Neural cell (in vitro differentiated cells): ENCODE measurements around the gene SLC26A9. TPM values are rescaled to one million over a fixed set of nuclear protein-coding genes. Genes with fewer than 3 reads are reported as not detected.

Source experiments
- H2AFZ ChIP-seq: fragments of 200-600, 300-800 bp; sonication (generic), shearing (Covaris generic); 2 replicates; pipeline ENCODE4 v1.6.0; 2014; ENCODE audit warnings: low read depth, mild to moderate bottlenecking, antibody characterized with exemption, low read length, moderate library complexity
- H3F3A ChIP-seq: fragments of 200-600 bp; shearing (Covaris generic); 2 replicates; pipeline ENCODE4 v1.6.1; 2016; ENCODE audit warnings: mild to moderate bottlenecking, moderate library complexity, mixed read lengths, antibody characterized with exemption, low read length; ENCODE audit not compliant: insufficient read depth, poor library complexity, severe bottlenecking
- H3K27ac ChIP-seq: fragments of 200-600, 300-800 bp; sonication (generic), shearing (Covaris generic); 2 replicates; pipeline ENCODE4 v1.5.1; 2014; ENCODE audit warnings: mild to moderate bottlenecking, low read length, moderate library complexity
- H3K27me3 ChIP-seq: fragments of 300-800, 200-600 bp; sonication (generic), shearing (Covaris generic); 2 replicates; pipeline ENCODE4 v1.6.0; 2014; ENCODE audit warnings: mild to moderate bottlenecking, low read depth, low read length, moderate library complexity; ENCODE audit not compliant: insufficient read depth
- H3K36me3 ChIP-seq: fragments of 300-800, 200-600 bp; sonication (generic), shearing (Covaris generic); 2 replicates; pipeline ENCODE4 v1.5.1; 2014; ENCODE audit warnings: mild to moderate bottlenecking, antibody characterized with exemption, low read length, moderate library complexity; ENCODE audit not compliant: insufficient read depth
- H3K4me2 ChIP-seq: fragments of 300-800, 200-600 bp; sonication (generic), shearing (Covaris generic); 2 replicates; pipeline ENCODE4 v1.6.0; 2014; ENCODE audit warnings: mild to moderate bottlenecking, low read length
- H3K4me3 ChIP-seq: fragments of 300-800, 200-600 bp; sonication (generic), shearing (Covaris generic); 2 replicates; pipeline ENCODE4 v1.5.1; 2014; ENCODE audit warnings: mild to moderate bottlenecking, low read length, moderate library complexity
- H3K79me2 ChIP-seq: fragments of 200-600 bp; shearing (Covaris generic); replicated peaks from 2 replicates; pipeline ENCODE4 v1.6.0; 2014; ENCODE audit warnings: mild to moderate bottlenecking, low read length, moderate library complexity; ENCODE audit not compliant: insufficient read depth
- H3K9ac ChIP-seq: fragments of 300-800, 200-600 bp; sonication (generic), shearing (Covaris generic); 2 replicates; pipeline ENCODE4 v1.6.1; 2016; ENCODE audit warnings: mild to moderate bottlenecking, low read length, mixed read lengths
- H3K9me2 ChIP-seq: fragments of 200-600 bp; shearing (Covaris generic); 2 replicates; pipeline ENCODE4 v1.6.1; 2016; ENCODE audit warnings: mild to moderate bottlenecking, low read length, mixed read lengths; ENCODE audit not compliant: insufficient read depth
- H3K9me3 ChIP-seq: fragments of 200-600, 300-800 bp; sonication (generic), shearing (Covaris generic); 2 replicates; pipeline ENCODE4 v1.6.1; 2016; ENCODE audit warnings: mild to moderate bottlenecking, mixed run types, low read length, moderate library complexity, mixed read lengths
- H4K20me1 ChIP-seq: fragments of 200-600 bp; shearing (Covaris generic); 2 replicates; pipeline ENCODE4 v1.6.1; 2016; ENCODE audit warnings: mild to moderate bottlenecking, mixed run types; ENCODE audit not compliant: insufficient read depth
- CTCF ChIP-seq: fragments of 450-650 bp; IDR thresholded peaks from 2 replicates; pipeline ENCODE4 v1.5.1; 2014; ENCODE audit warnings: antibody characterized with exemption, mild to moderate bottlenecking, moderate library complexity; ENCODE audit not compliant: poor library complexity, severe bottlenecking
- EP300 ChIP-seq: fragments of 450-650 bp; conservative IDR thresholded peaks from 2 replicates; pipeline ENCODE4 v1.6.1; 2014; ENCODE audit warnings: antibody characterized with exemption, mild to moderate bottlenecking, moderate library complexity; ENCODE audit not compliant: poor library complexity, severe bottlenecking
- EZH2 ChIP-seq: fragments of 200-600, 300-800 bp; shearing (Covaris generic), sonication (generic); IDR thresholded peaks from 2 replicates; pipeline ENCODE4 v1.6.1; 2014; ENCODE audit warnings: antibody characterized with exemption, low read length, borderline replicate concordance, mild to moderate bottlenecking; ENCODE audit not compliant: insufficient read depth, poor library complexity, severe bottlenecking
- MXI1 ChIP-seq: fragments of 450-650 bp; conservative IDR thresholded peaks from 2 replicates; pipeline ENCODE4 v1.6.1; 2014; ENCODE audit warnings: antibody characterized with exemption, mild to moderate bottlenecking; ENCODE audit not compliant: poor library complexity, severe bottlenecking
- POLR2AphosphoS5 ChIP-seq: IDR thresholded peaks from 2 replicates; pipeline ENCODE4 v1.6.1; 2012
- RAD21 ChIP-seq: fragments of 450-650 bp; conservative IDR thresholded peaks from 2 replicates; pipeline ENCODE4 v1.6.1; 2014; ENCODE audit warnings: antibody characterized with exemption, mild to moderate bottlenecking, moderate library complexity
- REST ChIP-seq: IDR thresholded peaks from 2 replicates; pipeline ENCODE4 v1.6.1; 2012; ENCODE audit warnings: borderline replicate concordance
- SMC3 ChIP-seq: fragments of 450-650 bp; conservative IDR thresholded peaks from 2 replicates; pipeline ENCODE4 v1.6.1; 2014; ENCODE audit warnings: antibody characterized with exemption, mild to moderate bottlenecking, moderate library complexity; ENCODE audit not compliant: poor library complexity
- TAF1 ChIP-seq: IDR thresholded peaks from 2 replicates; pipeline ENCODE4 v1.6.1; 2012; ENCODE audit warnings: low read depth
- polyA plus RNA-seq: library from polyadenylated mRNA; depleted of rRNA; stranded (reverse); fragments of >200 nt; gene quantifications from 2 replicates; pipeline ENCODE4 v1.2.3, GENCODE V29; 2014

Gene SLC26A9
- polyA plus RNA-seq, 1 donor from 2014 or later = not detected

GRCh38 chr1:205927247-205927646 is 16.0 kb downstream of the SLC26A9 start:
- Histone ChIP-seq H3K9me3 (no peaks in the 10 kb centered on the region), H3K27ac (no peak overlapping the region), H3K4me2 (no peak overlapping the region), H3K27me3 (no peaks in the 10 kb centered on the region), H4K20me1 (no peaks in the 10 kb centered on the region), H3K79me2 (no peaks in the 10 kb centered on the region), H3F3A (no peaks in the 10 kb centered on the region), H2AFZ (no peak overlapping the region), H3K36me3 (no peaks in the 10 kb centered on the region), H3K4me3 (no peak overlapping the region), H3K9me2 (no peaks in the 10 kb centered on the region), H3K9ac (no peak overlapping the region)
- TF ChIP-seq EP300 (no peak), SMC3 (no peak), CTCF (no peak), RAD21 (no peak), POLR2AphosphoS5 (no peak), TAF1 (no peak), MXI1 (no peak), EZH2 (no peak), REST (no peak)

GRCh38 chr1:205926636-205927035 is 16.6 kb downstream of the SLC26A9 start:
- H3K9me2 ChIP-seq = no peaks in the 10 kb centered on the region

More at GRCh38 chr1:205926636-205927035, 16.6 kb downstream of the SLC26A9 start:
- H3K4me3 ChIP-seq = no peak overlapping the region
- no peak overlapping the region for H3K9ac ChIP-seq
- H3K27me3 ChIP-seq = no peaks in the 10 kb centered on the region
- TF ChIP-seq TAF1 = no peak
- no peak for TF ChIP-seq SMC3
- no peak for TF ChIP-seq REST
- TF ChIP-seq EZH2 = no peak
- TF ChIP-seq RAD21 = no peak
- TF ChIP-seq POLR2AphosphoS5 = no peak
- TF ChIP-seq MXI1 = no peak
- TF ChIP-seq CTCF = no peak
- TF ChIP-seq EP300 = no peak
- H2AFZ ChIP-seq = no peak overlapping the region
- no peaks in the 10 kb centered on the region for H3F3A ChIP-seq
- H3K27ac ChIP-seq = no peak overlapping the region
- H3K79me2 ChIP-seq = no peaks in the 10 kb centered on the region
- no peaks in the 10 kb centered on the region for H3K9me3 ChIP-seq
- no peaks in the 10 kb centered on the region for H3K36me3 ChIP-seq
- no peak overlapping the region for H3K4me2 ChIP-seq
- H4K20me1 ChIP-seq = no peaks in the 10 kb centered on the region
